ENCODE data around the gene PMS2.
"Not testable (repeated sequence)": the region's sequence is repeated elsewhere in the genome, so short reads cannot be mapped to it uniquely, and the experiment has no call there.

GRCh38 chr7:5987061-5987460, 21.8 kb downstream of the PMS2 start:
- TF ChIP-seq CTCF (IDR thresholded peaks at IDR 0.05 in 8 of 11, conservative IDR thresholded peaks at IDR 0.05 in 3 of 11); POLR2A (IDR thresholded peaks at IDR 0.05): not testable (repeated sequence)
